ENCODE data around the gene IL4R. TPM values are rescaled to one million over a fixed set of nuclear protein-coding genes. Genes with fewer than 3 reads are reported as not detected.

IL4R gene
- total and polyA plus RNA-seq, 2 of the 8 experiments (the other 6 are each of a cell fraction or from before 2014, with no cell fraction given): 29.1 to 29.4 TPM

- TF ChIP-seq CHD7 (IDR thresholded peaks at IDR 0.05; ENCODE audit: insufficient replicate concordance, low read length) (no peak), SIRT6 (IDR thresholded peaks at IDR 0.05; ENCODE audit: low read length) (no peak), EP300 (IDR thresholded peaks at IDR 0.05; ENCODE audit: borderline replicate concordance in 1 of 2, low read depth in 2 of 2, low read length in 2 of 2) (no peak), GTF2F1 (IDR thresholded peaks at IDR 0.05; ENCODE audit: borderline replicate concordance, low read depth, low read length) (no peak), SIN3A (conservative IDR thresholded peaks at IDR 0.05 in 1 of 2, IDR thresholded peaks at IDR 0.05 in 1 of 2; ENCODE audit: low read depth in 1 of 2, low read length in 2 of 2) (no peak), BRCA1 (IDR thresholded peaks at IDR 0.05; ENCODE audit: low read depth, low read length) (no peak), SRF (IDR thresholded peaks at IDR 0.05; ENCODE audit: low read depth, low read length) (no peak)
These were observed 23.2 kb downstream of the IL4R start (continued) for GRCh38 chr16:27337024-27337423.

Data from H1 (cell line).